H9 (cell line): ENCODE data around the gene SIGLEC1. TPM values are rescaled to one million over a fixed set of nuclear protein-coding genes. Genes with fewer than 3 reads are reported as not detected.

Experiments used
- DNase-seq: peaks from one replicate; pipeline ENCODE4 v3.0.0-alpha.2; 2017
- H2AFZ ChIP-seq: one replicate; pipeline ENCODE4 v1.6.1; 2013; ENCODE audit warnings: mild to moderate bottlenecking, low read length, control low read depth, moderate library complexity
- H2AK5ac ChIP-seq: 2 replicates; pipeline ENCODE4 v1.6.1; 2013; ENCODE audit warnings: low read length, control low read depth, mixed read lengths; ENCODE audit not compliant: insufficient read length
- H2BK120ac ChIP-seq: one replicate; pipeline ENCODE4 v1.6.1; 2013; ENCODE audit warnings: low read depth, mild to moderate bottlenecking, low read length, control low read depth, inconsistent platforms; ENCODE audit not compliant: poor library complexity, severe bottlenecking
- H2BK12ac ChIP-seq: 2 replicates; pipeline ENCODE4 v1.6.1; 2013; ENCODE audit warnings: low read length, control low read depth, mixed read lengths, low read depth; ENCODE audit not compliant: insufficient read length
- H2BK15ac ChIP-seq: 2 replicates; pipeline ENCODE4 v1.6.1; 2013; ENCODE audit warnings: low read depth, low read length, control low read depth
- H2BK20ac ChIP-seq: one replicate; pipeline ENCODE4 v1.6.1; 2013; ENCODE audit warnings: low read depth, mild to moderate bottlenecking, low read length, control low read depth, inconsistent platforms; ENCODE audit not compliant: poor library complexity, severe bottlenecking
- H2BK5ac ChIP-seq: 2 replicates; pipeline ENCODE4 v1.6.1; 2013; ENCODE audit warnings: low read length, control low read depth, mixed read lengths; ENCODE audit not compliant: insufficient read length
- H3K14ac ChIP-seq: 2 replicates; pipeline ENCODE4 v1.6.1; 2013; ENCODE audit warnings: low read length, control low read depth; ENCODE audit not compliant: insufficient read depth
- H3K18ac ChIP-seq: 2 replicates; pipeline ENCODE4 v1.6.1; 2013; ENCODE audit warnings: low read depth, mild to moderate bottlenecking, mixed read lengths, low read length, control low read depth; ENCODE audit not compliant: insufficient read length
- H3K23ac ChIP-seq: 2 replicates; pipeline ENCODE4 v1.6.1; 2013; ENCODE audit warnings: low read length, control low read depth, mixed read lengths, low read depth; ENCODE audit not compliant: insufficient read length
- H3K23me2 ChIP-seq: 2 replicates; pipeline ENCODE4 v1.6.1; 2013; ENCODE audit warnings: low read depth, mild to moderate bottlenecking, mixed read lengths, low read length, control low read depth; ENCODE audit not compliant: insufficient read length, poor library complexity, severe bottlenecking
- H3K27ac ChIP-seq: 2 replicates; pipeline ENCODE4 v1.5.1; 2013; ENCODE audit warnings: low read length, control low read depth, mixed read lengths, low read depth; ENCODE audit not compliant: insufficient read length
- H3K27me3 ChIP-seq: 2 replicates; pipeline ENCODE4 v1.6.1; 2013; ENCODE audit warnings: low read length, control low read depth, inconsistent platforms; ENCODE audit not compliant: insufficient read depth
- H3K4ac ChIP-seq: 2 replicates; pipeline ENCODE4 v1.6.1; 2013; ENCODE audit warnings: low read depth, mild to moderate bottlenecking, control low read depth, inconsistent platforms, low read length, moderate library complexity
- H3K4me1 ChIP-seq: 2 replicates; pipeline ENCODE4 v1.6.1; 2013; ENCODE audit warnings: low read length, control low read depth, inconsistent platforms; ENCODE audit not compliant: insufficient read depth
- H3K4me2 ChIP-seq: 2 replicates; pipeline ENCODE4 v1.6.1; 2013; ENCODE audit warnings: low read length, control low read depth, mixed read lengths; ENCODE audit not compliant: insufficient read length, insufficient read depth
- H3K56ac ChIP-seq: 2 replicates; pipeline ENCODE4 v1.6.1; 2013; ENCODE audit warnings: low read depth, mild to moderate bottlenecking, mixed read lengths, low read length, control low read depth; ENCODE audit not compliant: insufficient read length
- H3K79me1 ChIP-seq: 2 replicates; pipeline ENCODE4 v1.6.1; 2013; ENCODE audit warnings: low read depth, mild to moderate bottlenecking, moderate library complexity, low read length, control low read depth, inconsistent platforms; ENCODE audit not compliant: insufficient read depth, poor library complexity, severe bottlenecking
- H3K79me2 ChIP-seq: 2 replicates; pipeline ENCODE4 v1.6.1; 2013; ENCODE audit warnings: low read length, control low read depth, inconsistent platforms; ENCODE audit not compliant: insufficient read depth
- H3K9ac ChIP-seq: 2 replicates; pipeline ENCODE4 v1.6.1; 2013; ENCODE audit warnings: low read length, control low read depth, mixed read lengths; ENCODE audit not compliant: insufficient read length; ENCODE audit errors: extremely low read depth
- H3K9me3 ChIP-seq: one replicate; pipeline ENCODE4 v1.6.1; 2013; ENCODE audit warnings: low read depth, low read length, inconsistent platforms; ENCODE audit not compliant: control insufficient read depth
- H3T11ph ChIP-seq: one replicate; pipeline ENCODE4 v1.6.1; 2013; ENCODE audit warnings: mild to moderate bottlenecking, low read length, control low read depth, inconsistent platforms
- H4K20me1 ChIP-seq: one replicate; pipeline ENCODE4 v1.6.1; 2013; ENCODE audit not compliant: control insufficient read depth, insufficient read length, insufficient read depth
- H4K5ac ChIP-seq: 2 replicates; pipeline ENCODE4 v1.6.1; 2013; ENCODE audit warnings: low read depth, mild to moderate bottlenecking, mixed read lengths, low read length, control low read depth; ENCODE audit not compliant: insufficient read length
- H4K8ac ChIP-seq: replicated peaks from 2 replicates; pipeline ENCODE4 v1.6.1; 2013; ENCODE audit warnings: low read length, control low read depth, mixed read lengths, low read depth; ENCODE audit not compliant: insufficient read length
- H4K91ac ChIP-seq: 2 replicates; pipeline ENCODE4 v1.6.1; 2013; ENCODE audit warnings: low read depth, mild to moderate bottlenecking, moderate library complexity, mixed read lengths, low read length, control low read depth; ENCODE audit not compliant: insufficient read length
- H3K27ac Mint-ChIP-seq, 3 experiments: 2 replicates in 2 of 3; 3 replicates in 1 of 3; pipeline ENCODE4 v1.8.0; 2020 to 2021; ENCODE audit warnings: mixed read lengths in 3 of 3, mild to moderate bottlenecking in 1 of 3, moderate library complexity in 1 of 3
- H3K27me3 Mint-ChIP-seq: 2 replicates; pipeline ENCODE4 v1.8.0; 2021; ENCODE audit warnings: low read depth, mild to moderate bottlenecking, moderate library complexity, mixed read lengths
- H3K36me3 Mint-ChIP-seq, 3 experiments: 2 replicates in 2 of 3; 3 replicates in 1 of 3; pipeline ENCODE4 v1.8.0; 2020 to 2021; ENCODE audit warnings: low read depth in 3 of 3, mixed read lengths in 3 of 3; ENCODE audit not compliant: insufficient read depth in 1 of 3
- H3K4me1 Mint-ChIP-seq, 2 experiments: 2 replicates each; pipeline ENCODE4 v1.8.0; 2020; ENCODE audit warnings: mixed read lengths in 2 of 2
- H3K4me3 Mint-ChIP-seq, 2 experiments: 2 replicates in 1 of 2; 3 replicates in 1 of 2; pipeline ENCODE4 v1.8.0; 2020 to 2021; ENCODE audit warnings: mild to moderate bottlenecking in 2 of 2, mixed read lengths in 2 of 2, moderate library complexity in 1 of 2
- H3K9me3 Mint-ChIP-seq, 2 experiments: 2 replicates in 1 of 2; 3 replicates in 1 of 2; pipeline ENCODE4 v1.8.0; 2020; ENCODE audit warnings: mild to moderate bottlenecking in 2 of 2, mixed read lengths in 2 of 2, moderate library complexity in 1 of 2
- WGBS: extraction: QIAGEN DNeasy Blood & Tissue Kit; methylation state at CpG from one replicate; pipeline ENCODE4 v1.1.7; 2013; ENCODE audit warnings: missing lambda C conversion rate, low lambda C conversion rate, mixed read lengths; ENCODE audit not compliant: insufficient read length; ENCODE audit errors: extremely low coverage; 5-methylcytosine and 5-hydroxymethylcytosine counted together
- total RNA-seq: library from RNA; stranded (reverse); gene quantifications from 2 replicates; pipeline ENCODE4 v1.2.1, GENCODE V29; 2021
- TF ChIP-seq, protein P1 (sequence below): fragments of 200-600 bp; sonication (generic); conservative IDR thresholded peaks from 3 replicates; pipeline ENCODE4 v1.8.0; 2021; ENCODE audit warnings: antibody characterized with exemption, mild to moderate bottlenecking

Gene SIGLEC1
- total RNA-seq, 1 experiment from 2014 or later: not detected

DNA sequence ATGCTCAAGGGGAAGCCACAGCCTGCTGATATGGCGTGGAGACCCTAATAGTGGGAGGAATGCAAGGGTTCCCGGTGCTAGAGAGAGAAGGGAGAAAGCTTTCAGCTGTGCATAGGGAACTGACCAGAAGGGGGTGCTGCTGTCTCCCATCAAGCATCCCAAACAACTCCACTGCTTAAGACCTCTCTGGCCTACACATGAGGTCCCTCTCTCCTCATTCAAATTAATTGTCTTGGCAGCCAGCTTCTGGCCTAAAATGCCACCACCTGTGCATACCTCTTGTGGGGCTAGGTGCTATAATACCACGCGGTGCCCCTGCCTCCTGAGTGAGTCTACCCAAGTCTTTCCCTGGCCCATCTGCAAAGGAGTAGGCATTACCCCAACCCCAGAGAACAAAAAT is 40.7 kb upstream of the SIGLEC1 start:
- H2AK5ac ChIP-seq: no peak overlapping the region
- peaks cover 13% of the 10 kb centered on the region for H3K27me3 ChIP-seq
- Mint-ChIP-seq H3K4me3 (no peak overlapping the region), H3K36me3 (peaks cover 13 to 29% (median 24%) of the 10 kb centered on the region in 3 experiments; a peak in 6 of 7 replicates), H3K27me3 (peaks cover 35% of the 10 kb centered on the region), H3K9me3 (no peaks in the 10 kb centered on the region), H3K27ac (no peak overlapping the region), H3K4me1 (peaks cover 7 to 14% of the 10 kb centered on the region in 2 experiments; a peak in 3 of 4 replicates)
- DNase-seq: peak; percentile 81
- H2BK5ac ChIP-seq: no peak overlapping the region
- peaks cover 2% of the 10 kb centered on the region; the same call in 1 of the 2 replicates for H3K4me1 ChIP-seq
- no peak overlapping the region for H3K4ac ChIP-seq
- H3K9ac ChIP-seq: no peak overlapping the region
- H3K14ac ChIP-seq: no peak overlapping the region
- no CpG with 5 or more reads among the region's 4 CpGs for WGBS
- H3K79me1 ChIP-seq: no peaks in the 10 kb centered on the region
- no peaks in the 10 kb centered on the region for H3K79me2 ChIP-seq
- H4K8ac ChIP-seq: no peak overlapping the region
- H3K18ac ChIP-seq: no peak overlapping the region
- H3K23me2 ChIP-seq: peaks cover 19% of the 10 kb centered on the region
- no peak overlapping the region for H3K56ac ChIP-seq
- no peaks in the 10 kb centered on the region for H3K9me3 ChIP-seq
- no peak overlapping the region for H2BK15ac ChIP-seq
- no peak overlapping the region for H2BK12ac ChIP-seq
- H2BK20ac ChIP-seq: no peak overlapping the region
- no peak overlapping the region for H3T11ph ChIP-seq
- no peak overlapping the region for H3K23ac ChIP-seq
- no peaks in the 10 kb centered on the region for H4K20me1 ChIP-seq
- H4K91ac ChIP-seq: no peak overlapping the region
- H4K5ac ChIP-seq: no peak overlapping the region
- TF ChIP-seq, protein P1, sequence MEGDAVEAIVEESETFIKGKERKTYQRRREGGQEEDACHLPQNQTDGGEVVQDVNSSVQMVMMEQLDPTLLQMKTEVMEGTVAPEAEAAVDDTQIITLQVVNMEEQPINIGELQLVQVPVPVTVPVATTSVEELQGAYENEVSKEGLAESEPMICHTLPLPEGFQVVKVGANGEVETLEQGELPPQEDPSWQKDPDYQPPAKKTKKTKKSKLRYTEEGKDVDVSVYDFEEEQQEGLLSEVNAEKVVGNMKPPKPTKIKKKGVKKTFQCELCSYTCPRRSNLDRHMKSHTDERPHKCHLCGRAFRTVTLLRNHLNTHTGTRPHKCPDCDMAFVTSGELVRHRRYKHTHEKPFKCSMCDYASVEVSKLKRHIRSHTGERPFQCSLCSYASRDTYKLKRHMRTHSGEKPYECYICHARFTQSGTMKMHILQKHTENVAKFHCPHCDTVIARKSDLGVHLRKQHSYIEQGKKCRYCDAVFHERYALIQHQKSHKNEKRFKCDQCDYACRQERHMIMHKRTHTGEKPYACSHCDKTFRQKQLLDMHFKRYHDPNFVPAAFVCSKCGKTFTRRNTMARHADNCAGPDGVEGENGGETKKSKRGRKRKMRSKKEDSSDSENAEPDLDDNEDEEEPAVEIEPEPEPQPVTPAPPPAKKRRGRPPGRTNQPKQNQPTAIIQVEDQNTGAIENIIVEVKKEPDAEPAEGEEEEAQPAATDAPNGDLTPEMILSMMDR: peak; percentile 81
- H2AFZ ChIP-seq: no peak overlapping the region
- no peak overlapping the region for H3K4me2 ChIP-seq
- no peak overlapping the region for H2BK120ac ChIP-seq
- H3K27ac ChIP-seq: no peak overlapping the region
